Esophagus muscularis mucosa (tissue), 4 donors: ENCODE results near the gene PPP2R5D.

Experiments used
- CTCF ChIP-seq, 3 experiments: fragments of 200-600 bp in 2 of 3; fragments of 450-650 bp in 1 of 3; sonication (generic) in 2 of 3; IDR thresholded peaks; one replicate each; pipeline ENCODE4 v1.5.1; 2017 to 2019; ENCODE audit warnings: antibody characterized with exemption in 3 of 3, mild to moderate bottlenecking in 2 of 3, moderate library complexity in 1 of 3
- EP300 ChIP-seq: sonication (generic); formaldehyde crosslinking; IDR thresholded peaks from one replicate; pipeline ENCODE4 v1.6.1; 2017; ENCODE audit warnings: antibody characterized with exemption
- POLR2A ChIP-seq: fragments of 450-650 bp; IDR thresholded peaks from one replicate; pipeline ENCODE4 v1.6.1; 2017; ENCODE audit warnings: antibody characterized with exemption, moderate library complexity, mild to moderate bottlenecking, low read depth
- POLR2AphosphoS5 ChIP-seq, 2 donors: sonication (generic); formaldehyde crosslinking; IDR thresholded peaks; one replicate each; pipeline ENCODE4 v1.6.1; 2017; ENCODE audit warnings: antibody characterized with exemption in 2 of 2

GRCh38 chr6:43055966-43056365 lies 71.6 kb downstream of the PPP2R5D start:
- TF ChIP-seq CTCF (IDR thresholded peaks at IDR 0.05), result no peak
- TF ChIP-seq POLR2AphosphoS5 (IDR thresholded peaks at IDR 0.05), result no peak
- TF ChIP-seq POLR2A, result no peak
- TF ChIP-seq EP300, result no peak
